Esophagus muscularis mucosa (tissue), 4 donors: ENCODE measurements around the gene ZAP70. TPM values are rescaled to one million over a fixed set of nuclear protein-coding genes. Genes with fewer than 3 reads are reported as not detected.

ENCODE experiments used
- DNase-seq: peaks from one replicate; pipeline ENCODE4 v3.0.0-alpha.2; 2017; ENCODE audit errors: extremely low spot score
- H3K27ac ChIP-seq, 4 donors: fragments of 200-600 bp; sonication (generic); replicated peaks in 1 of 4; 1 replicate in 3 of 4; 2 replicates in 1 of 4; pipeline ENCODE4 v1.5.1; 2016 to 2019; ENCODE audit warnings: mild to moderate bottlenecking in 1 of 4
- H3K27me3 ChIP-seq, 4 donors: fragments of 200-600 bp; sonication (generic); one replicate each; pipeline versions ENCODE4 v1.5.1 to v1.6.0; 2016 to 2019
- H3K36me3 ChIP-seq, 4 donors: fragments of 200-600 bp; sonication (generic); one replicate each; pipeline ENCODE4 v1.5.1; 2016 to 2019
- H3K4me1 ChIP-seq, 4 donors: fragments of 200-600 bp; sonication (generic); one replicate each; pipeline ENCODE4 v1.5.1; 2016 to 2019
- H3K4me3 ChIP-seq, 4 donors: fragments of 200-600 bp; sonication (generic); 1 replicate in 2 of 4; 2 replicates in 2 of 4; pipeline ENCODE4 v1.5.1; 2016 to 2019; ENCODE audit warnings: mild to moderate bottlenecking in 4 of 4, moderate library complexity in 1 of 4
- H3K9me3 ChIP-seq, 4 donors: fragments of 200-600 bp; sonication (generic); 1 replicate in 3 of 4; 2 replicates in 1 of 4; pipeline ENCODE4 v1.5.1; 2016 to 2019
- CTCF ChIP-seq, 3 experiments: fragments of 200-600 bp in 2 of 3; fragments of 450-650 bp in 1 of 3; sonication (generic) in 2 of 3; IDR thresholded peaks; one replicate each; pipeline ENCODE4 v1.5.1; 2017 to 2019; ENCODE audit warnings: antibody characterized with exemption in 3 of 3, mild to moderate bottlenecking in 2 of 3, moderate library complexity in 1 of 3
- EP300 ChIP-seq: sonication (generic); formaldehyde crosslinking; IDR thresholded peaks from one replicate; pipeline ENCODE4 v1.6.1; 2017; ENCODE audit warnings: antibody characterized with exemption
- POLR2A ChIP-seq: fragments of 450-650 bp; IDR thresholded peaks from one replicate; pipeline ENCODE4 v1.6.1; 2017; ENCODE audit warnings: antibody characterized with exemption, moderate library complexity, mild to moderate bottlenecking, low read depth
- POLR2AphosphoS5 ChIP-seq, 2 donors: sonication (generic); formaldehyde crosslinking; IDR thresholded peaks; one replicate each; pipeline ENCODE4 v1.6.1; 2017; ENCODE audit warnings: antibody characterized with exemption in 2 of 2
- WGBS: methylation state at CpG from one replicate; pipeline ENCODE4 v1.1.5; 2018; 5-methylcytosine and 5-hydroxymethylcytosine counted together
- intact Hi-C: fragments of 100-400 bp; cut with DNase I; formaldehyde crosslinking; loops from one replicate; pipeline ENCODE4 v1.15.1; 2023
- total RNA-seq, 4 donors: library from RNA; depleted of rRNA; stranded (reverse); fragments of >200 nt; gene quantifications; one replicate each; pipeline versions ENCODE4 v1.1.0 to v1.2.1, GENCODE V29; 2016

Gene ZAP70
- total RNA-seq, 4 donors from 2014 or later: 1.2 to 3.5 (median 1.8) TPM

- peaks cover 0 to 23% (median 0%) of the 10 kb centered on the region in 4 donors for H3K27me3 ChIP-seq
- TF ChIP-seq POLR2A (no peak), POLR2AphosphoS5 (IDR thresholded peaks at IDR 0.05) (no peak)
- no peaks in the 10 kb centered on the region for H3K9me3 ChIP-seq
- WGBS: 94% methylated on average over 13 of the region's 13 CpGs
- no peak overlapping the region for H3K4me3 ChIP-seq
- intact Hi-C loops: loop anchor here (10.0 kb wide), 1 partner anchor 679 kb away; no protein-coding TSS in a partner anchor
- no peaks in the 10 kb centered on the region for H3K4me1 ChIP-seq
- DNase-seq: no peak
- H3K36me3 ChIP-seq: no peaks in the 10 kb centered on the region
- H3K27ac ChIP-seq: no peak overlapping the region
Measured at GRCh38 chr2:97706112-97706511, 7.3 kb upstream of the ZAP70 start.

GRCh38 chr2:97706708-97707345 is 6.5 kb upstream of the ZAP70 start:
- intact Hi-C loops: loop anchor here (10.0 kb wide), 1 partner anchor 678 kb away; no protein-coding TSS in a partner anchor
- Histone ChIP-seq H3K27me3 (peaks cover 0 to 23% (median 0%) of the 10 kb centered on the region in 4 donors), H3K4me3 (no peak overlapping the region), H3K9me3 (no peaks in the 10 kb centered on the region), H3K4me1 (no peaks in the 10 kb centered on the region), H3K27ac (no peak overlapping the region), H3K36me3 (no peaks in the 10 kb centered on the region)
- no peak for DNase-seq
- no peak for TF ChIP-seq CTCF (IDR thresholded peaks at IDR 0.05)
- TF ChIP-seq POLR2AphosphoS5 (IDR thresholded peaks at IDR 0.05): no peak
- no peak for TF ChIP-seq EP300
- no peak for TF ChIP-seq POLR2A
- 71% methylated on average over 11 of the region's 11 CpGs for WGBS

- intact Hi-C loops: loop anchor here (10.0 kb wide), 1 partner anchor 677 kb away; no protein-coding TSS in a partner anchor
- Histone ChIP-seq H3K27me3 (peaks cover 0 to 23% (median 0%) of the 10 kb centered on the region in 4 donors), H3K4me1 (no peaks in the 10 kb centered on the region), H3K36me3 (no peaks in the 10 kb centered on the region), H3K9me3 (no peaks in the 10 kb centered on the region), H3K27ac (no peak overlapping the region), H3K4me3 (no peak overlapping the region)
- no peak for DNase-seq
- WGBS: 86% methylated on average over 9 of the region's 11 CpGs
- no peak for TF ChIP-seq CTCF (IDR thresholded peaks at IDR 0.05)
Measured at GRCh38 chr2:97707362-97708047, 5.9 kb upstream of the ZAP70 start.

- WGBS: 85% methylated on average over 4 of the region's 4 CpGs
- intact Hi-C loops: loop anchor here (10.0 kb wide), 1 partner anchor 677 kb away; no protein-coding TSS in a partner anchor
- TF ChIP-seq POLR2A: no peak
- no peak for TF ChIP-seq CTCF (IDR thresholded peaks at IDR 0.05)
- TF ChIP-seq EP300: no peak
- no peak for TF ChIP-seq POLR2AphosphoS5 (IDR thresholded peaks at IDR 0.05)
- Histone ChIP-seq H3K9me3 (no peaks in the 10 kb centered on the region), H3K27me3 (peaks cover 0 to 23% (median 0%) of the 10 kb centered on the region in 4 donors), H3K27ac (no peak overlapping the region), H3K4me1 (no peaks in the 10 kb centered on the region), H3K4me3 (no peak overlapping the region), H3K36me3 (no peaks in the 10 kb centered on the region)
- no peak for DNase-seq
Measured at GRCh38 chr2:97708048-97708380, 5.4 kb upstream of the ZAP70 start.

GRCh38 chr2:97708608-97709007 is 4.8 kb upstream of the ZAP70 start:
- no peaks in the 10 kb centered on the region for H3K36me3 ChIP-seq
- H3K4me3 ChIP-seq: no peak overlapping the region
- WGBS: 90% methylated on average over 8 of the region's 8 CpGs
- no peaks in the 10 kb centered on the region for H3K4me1 ChIP-seq
- peaks cover 0 to 23% (median 0%) of the 10 kb centered on the region in 4 donors for H3K27me3 ChIP-seq
- H3K9me3 ChIP-seq: no peaks in the 10 kb centered on the region
- H3K27ac ChIP-seq: no peak overlapping the region
- DNase-seq: no peak
- intact Hi-C loops: loop anchor here (10.0 kb wide), 1 partner anchor 676 kb away; no protein-coding TSS in a partner anchor
- no peak for TF ChIP-seq POLR2AphosphoS5 (IDR thresholded peaks at IDR 0.05)
- no peak for TF ChIP-seq CTCF (IDR thresholded peaks at IDR 0.05)
- no peak for TF ChIP-seq EP300
- no peak for TF ChIP-seq POLR2A
